HG02759 (cell line): Measurements from ENCODE around the gene MEF2A.
"Not testable (repeated sequence)": the region's sequence is repeated elsewhere in the genome, so short reads cannot be mapped to it uniquely, and the experiment has no call there.

Source experiments
- ATAC-seq: cut with Tn5 transposase; IDR thresholded peaks from one replicate; pipeline ENCODE4 v1.9.1; 2021; ENCODE audit warnings: mild to moderate bottlenecking, moderate library complexity; ENCODE audit not compliant: unreplicated experiment

Gene MEF2A

DNA sequence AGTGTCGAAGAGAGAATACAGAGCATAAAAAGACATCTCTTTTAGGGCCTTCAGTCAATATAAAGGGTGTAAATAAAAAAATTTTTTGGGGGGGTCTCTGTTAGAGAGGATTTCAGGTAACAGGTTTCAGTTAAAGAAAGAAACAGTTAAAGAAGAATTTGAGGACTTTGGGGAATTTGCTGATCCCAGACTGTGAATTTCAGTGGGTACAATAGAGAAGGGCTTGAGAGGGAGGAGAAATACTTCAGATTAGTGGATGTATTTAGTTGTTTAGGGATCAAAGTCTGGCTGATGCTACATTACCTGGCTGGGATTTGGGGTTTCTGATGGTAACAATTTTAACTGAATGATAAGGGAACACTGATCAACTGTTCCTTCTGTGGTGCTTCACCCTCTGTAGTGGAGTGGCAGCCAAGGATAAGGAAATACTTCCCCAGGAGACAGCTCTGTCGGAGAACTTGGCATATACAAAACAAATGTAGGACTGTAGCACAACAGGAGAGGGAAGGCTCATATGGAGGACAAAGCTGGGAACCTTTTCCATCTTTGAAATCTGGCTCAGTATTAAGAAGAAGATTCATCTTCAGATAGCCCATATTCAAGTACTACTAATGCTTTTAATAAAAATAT lies 79.2 kb downstream of the MEF2A start:
- no peak for ATAC-seq

DNA sequence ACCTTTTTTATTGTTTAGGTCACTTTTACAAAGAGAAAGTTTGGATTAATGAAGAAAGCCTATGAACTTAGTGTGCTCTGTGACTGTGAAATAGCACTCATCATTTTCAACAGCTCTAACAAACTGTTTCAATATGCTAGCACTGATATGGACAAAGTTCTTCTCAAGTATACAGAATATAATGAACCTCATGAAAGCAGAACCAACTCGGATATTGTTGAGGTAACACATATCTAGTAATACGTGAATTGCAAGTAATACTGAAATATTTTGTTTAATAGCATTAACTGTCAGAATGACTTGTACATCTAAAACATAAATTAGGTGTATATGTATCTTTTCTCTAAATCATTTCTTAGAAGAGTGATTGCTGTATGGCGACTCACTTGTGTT lies 79.8 kb downstream of the MEF2A start:
- no peak for ATAC-seq

GRCh38 chr15:99645951-99646350 lies 80.2 kb downstream of the MEF2A start:
- ATAC-seq = no peak

GRCh38 chr15:99651023-99651807 lies 85.4 kb downstream of the MEF2A start:
- ATAC-seq = no peak

GRCh38 chr15:99656205-99656604 lies 90.4 kb downstream of the MEF2A start:
- no peak for ATAC-seq

DNA sequence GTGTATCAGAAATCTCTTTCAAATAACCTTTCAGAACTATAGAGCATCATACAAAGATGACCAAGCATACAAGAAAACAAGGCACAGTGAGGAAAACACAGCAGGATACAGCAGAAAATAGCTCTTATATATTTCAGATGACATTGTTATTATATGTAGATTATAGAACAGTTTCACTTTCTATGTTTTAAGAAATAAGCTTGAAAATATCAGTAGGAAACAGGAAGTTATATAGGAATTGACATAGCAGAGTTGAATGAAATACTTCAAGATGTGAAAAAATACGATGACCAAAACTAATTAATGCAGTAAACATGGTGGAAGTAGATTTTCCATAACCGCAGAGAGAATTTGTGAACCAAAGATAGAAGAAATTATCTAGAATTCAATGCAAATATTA lies 92.2 kb downstream of the MEF2A start:
- no peak for ATAC-seq

DNA sequence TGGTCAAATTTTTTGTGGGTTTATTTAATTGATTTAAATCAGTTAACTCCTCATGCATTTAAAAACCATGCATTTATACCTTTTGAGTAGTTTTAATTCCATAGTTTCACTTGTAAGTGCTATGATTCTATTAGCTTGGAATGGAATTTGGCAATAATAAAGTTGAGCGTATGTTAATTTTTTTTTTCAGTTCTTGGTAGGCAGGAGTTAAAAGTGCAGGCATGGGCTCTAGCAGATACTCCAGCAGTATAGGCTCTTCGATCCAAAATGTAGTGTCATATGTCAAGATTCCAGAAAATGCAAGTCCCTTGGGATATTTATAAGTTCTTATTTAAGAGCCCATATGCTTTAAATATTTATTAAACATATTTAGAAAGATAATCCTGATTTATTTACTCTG lies 97.1 kb downstream of the MEF2A start:
- no peak for ATAC-seq

- ATAC-seq = not testable (repeated sequence)
Measured at GRCh38 chr15:99666073-99666472, 100.3 kb downstream of the MEF2A start.

DNA sequence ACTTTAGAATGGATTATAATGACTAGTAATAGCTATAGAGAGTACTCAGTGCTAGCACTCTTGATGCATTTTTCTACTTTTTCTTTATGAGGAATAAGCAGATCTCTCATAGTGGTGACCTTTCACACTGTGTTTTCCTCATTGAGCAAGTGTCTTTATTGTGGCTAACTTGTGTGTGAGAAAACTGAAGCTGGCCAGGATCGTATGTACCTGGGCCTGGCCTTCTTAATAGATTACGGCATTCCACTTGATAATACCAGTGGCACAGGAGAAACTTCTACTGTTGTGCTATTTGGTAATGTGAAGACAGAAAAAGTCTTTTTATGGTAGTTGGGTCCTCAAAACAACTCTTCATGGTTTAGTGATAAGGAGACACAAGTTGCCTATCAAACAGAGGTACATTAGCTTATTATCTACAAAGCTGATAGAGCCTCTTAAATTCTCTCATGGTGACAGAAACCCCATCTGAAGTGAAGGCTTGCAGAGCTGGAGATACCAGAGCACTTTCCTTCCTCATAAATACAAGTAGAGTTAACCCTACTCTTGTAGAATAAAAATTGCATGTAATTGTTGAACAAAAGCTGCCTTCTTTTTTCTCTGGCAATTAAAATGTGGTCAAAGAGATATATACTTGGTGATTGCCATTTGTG lies 102.9 kb downstream of the MEF2A start:
- ATAC-seq = no peak

- no peak for ATAC-seq
Measured at GRCh38 chr15:99669250-99669649, 103.5 kb downstream of the MEF2A start.

- no peak for ATAC-seq
Measured at GRCh38 chr15:99671926-99672635, 106.3 kb downstream of the MEF2A start.

DNA sequence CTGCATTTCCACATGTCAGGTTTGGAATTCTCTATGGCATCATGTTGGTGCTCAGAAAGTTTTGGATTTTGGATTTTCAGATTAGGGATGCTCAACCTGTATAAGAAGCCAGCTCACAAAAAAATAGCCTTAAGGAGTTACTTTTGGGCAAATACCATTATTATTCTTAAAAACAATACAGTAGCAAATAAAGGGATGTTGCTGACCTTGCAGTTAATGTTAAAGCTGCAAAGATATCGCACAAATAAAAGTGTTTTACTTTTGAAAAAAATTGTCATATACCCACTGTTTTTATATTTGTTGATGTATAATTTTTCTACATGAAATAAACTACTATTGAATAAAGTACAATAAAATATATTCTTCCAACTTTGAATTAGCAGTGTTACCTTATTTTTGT lies 107.3 kb downstream of the MEF2A start:
- no peak for ATAC-seq

DNA sequence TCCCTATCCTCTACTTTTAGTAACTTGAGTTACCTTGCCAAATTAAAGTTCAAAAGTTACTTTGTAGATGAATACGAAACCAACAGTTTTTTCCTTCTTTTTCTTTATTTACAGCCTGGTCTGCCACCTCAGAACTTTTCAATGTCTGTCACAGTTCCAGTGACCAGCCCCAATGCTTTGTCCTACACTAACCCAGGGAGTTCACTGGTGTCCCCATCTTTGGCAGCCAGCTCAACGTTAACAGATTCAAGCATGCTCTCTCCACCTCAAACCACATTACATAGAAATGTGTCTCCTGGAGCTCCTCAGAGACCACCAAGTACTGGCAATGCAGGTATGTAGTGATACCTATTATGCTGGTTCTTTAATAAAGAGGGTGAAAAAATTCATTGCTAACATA lies 108.5 kb downstream of the MEF2A start:
- ATAC-seq = no peak

GRCh38 chr15:99677540-99678134 lies 111.9 kb downstream of the MEF2A start:
- ATAC-seq = no peak

- no peak for ATAC-seq
Measured at GRCh38 chr15:99680276-99680675, 114.5 kb downstream of the MEF2A start.

- no peak for ATAC-seq
Measured at GRCh38 chr15:99681990-99682389, 116.2 kb downstream of the MEF2A start.

- ATAC-seq = no peak
Measured at GRCh38 chr15:99682455-99682854, 116.7 kb downstream of the MEF2A start.

- ATAC-seq = no peak
Measured at GRCh38 chr15:99683000-99683670, 117.4 kb downstream of the MEF2A start.

GRCh38 chr15:99686290-99686689 lies 120.5 kb downstream of the MEF2A start:
- ATAC-seq = no peak

GRCh38 chr15:99692825-99693224 lies 127.0 kb downstream of the MEF2A start:
- no peak for ATAC-seq

DNA sequence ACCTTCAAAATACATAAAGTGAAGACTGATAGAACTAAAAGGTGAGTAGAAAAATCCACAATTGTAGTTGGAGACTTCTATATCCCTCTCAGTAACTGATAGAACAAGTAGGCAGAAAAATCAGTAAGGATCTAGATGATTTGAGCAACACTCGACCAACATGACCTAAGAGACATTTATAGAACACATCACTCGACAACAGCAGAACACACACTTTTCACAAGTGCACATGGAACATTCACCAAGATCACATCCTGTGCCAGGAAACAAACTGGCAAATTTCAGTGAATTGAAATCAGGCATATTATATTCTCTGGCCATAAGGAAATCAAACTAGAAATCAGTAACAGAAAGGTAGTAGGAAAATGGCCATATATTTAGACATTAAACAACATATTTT lies 130.3 kb downstream of the MEF2A start:
- ATAC-seq = no peak
